Measurements from ENCODE around the gene GPR12.
"Not testable (repeated sequence)": the region's sequence is repeated elsewhere in the genome, so short reads cannot be mapped to it uniquely, and the experiment has no call there.

Gene GPR12

DNA sequence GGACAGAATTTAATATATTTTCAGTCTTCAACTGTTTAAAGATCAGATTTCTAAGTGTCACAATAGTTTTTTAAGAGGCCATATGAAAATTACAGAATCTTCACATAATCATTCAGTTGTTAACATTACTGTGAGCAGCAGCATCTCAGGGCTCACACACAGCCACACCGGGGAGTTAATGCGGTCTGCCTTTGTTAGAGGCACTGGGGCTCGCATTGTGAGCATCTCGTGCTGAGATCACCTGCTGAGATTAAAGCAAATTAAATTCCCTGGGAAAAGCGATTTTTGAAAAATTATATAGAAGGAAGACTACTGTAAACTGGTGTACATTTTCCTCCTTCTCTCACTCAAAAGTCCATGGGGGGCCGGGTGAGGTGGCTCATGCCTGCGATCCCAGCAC lies 16.6 kb downstream of the GPR12 start:
- H3K4me1 ChIP-seq (ENCODE audit: control insufficient read depth, insufficient read depth, low read length), result peaks cover 17% of the 10 kb centered on the region
- H3K9ac ChIP-seq (ENCODE audit: low read depth, low read length), result no peak overlapping the region
- H3K4me3 ChIP-seq (ENCODE audit: low read depth, low read length), result no peak overlapping the region
- H3K9me3 ChIP-seq (ENCODE audit: control insufficient read depth, insufficient read depth, low read length), result no peaks in the 10 kb centered on the region
- no peak overlapping the region for H3K27ac ChIP-seq (ENCODE audit: low read depth, low read length)
- no peaks in the 10 kb centered on the region for H3K36me3 ChIP-seq (ENCODE audit: control insufficient read depth, insufficient read depth, low read length)
- peaks cover 33% of the 10 kb centered on the region for H3K27me3 ChIP-seq (ENCODE audit: control insufficient read depth, insufficient read depth, low read length)

DNA sequence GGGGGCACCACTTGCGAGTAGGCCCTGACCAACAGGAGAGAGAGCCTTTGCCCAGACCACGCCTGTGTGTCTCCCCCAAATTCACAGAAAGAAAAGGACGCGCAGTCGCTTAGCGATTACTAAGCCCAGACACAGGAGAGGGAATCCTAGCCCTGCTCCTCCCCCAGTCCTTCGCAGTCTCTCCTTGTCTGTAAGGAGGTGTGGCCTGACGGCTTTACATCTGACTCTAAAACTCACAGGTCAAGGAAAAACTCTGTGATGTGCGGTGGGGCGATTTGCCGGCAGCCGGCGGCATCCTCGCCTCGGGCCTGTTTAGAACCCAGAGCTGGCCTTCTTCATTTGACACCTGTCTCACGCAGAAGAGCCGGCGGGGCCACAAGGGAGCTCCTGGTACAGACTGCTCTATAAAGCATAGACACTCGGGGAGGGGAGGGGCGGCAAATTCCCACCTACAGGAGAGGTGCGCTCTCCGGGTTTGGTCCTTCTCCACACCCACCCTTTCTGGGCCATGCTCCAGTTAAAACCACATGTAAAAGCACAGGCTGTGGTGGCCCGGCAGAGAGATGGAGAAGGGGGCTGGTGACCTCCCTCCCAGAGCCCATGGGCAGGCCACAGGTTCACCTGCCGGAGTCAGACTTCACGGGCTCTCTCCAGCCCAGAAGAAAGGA lies 17.8 kb downstream of the GPR12 start:
- Histone ChIP-seq H3K9ac (ENCODE audit: low read depth, low read length) (no peak overlapping the region), H3K36me3 (ENCODE audit: control insufficient read depth, insufficient read depth, low read length) (no peaks in the 10 kb centered on the region), H3K4me1 (ENCODE audit: control insufficient read depth, insufficient read depth, low read length) (peaks cover 17% of the 10 kb centered on the region), H3K4me3 (ENCODE audit: low read depth, low read length) (peak overlapping the region; percentile 25; the same call in 1 of the 2 replicates), H3K27me3 (ENCODE audit: control insufficient read depth, insufficient read depth, low read length) (peaks cover 33% of the 10 kb centered on the region), H3K9me3 (ENCODE audit: control insufficient read depth, insufficient read depth, low read length) (no peaks in the 10 kb centered on the region; the same call in 1 of the 2 replicates), H3K27ac (ENCODE audit: low read depth, low read length) (no peak overlapping the region)

- H3K4me3 ChIP-seq (ENCODE audit: low read depth, low read length), result no peak overlapping the region
- H3K27me3 ChIP-seq (ENCODE audit: control insufficient read depth, insufficient read depth, low read length), result no peaks in the 10 kb centered on the region
- no peak overlapping the region for H3K27ac ChIP-seq (ENCODE audit: low read depth, low read length)
- no peaks in the 10 kb centered on the region for H3K4me1 ChIP-seq (ENCODE audit: control insufficient read depth, insufficient read depth, low read length)
- H3K9me3 ChIP-seq (ENCODE audit: control insufficient read depth, insufficient read depth, low read length), result no peaks in the 10 kb centered on the region; the same call in 1 of the 2 replicates
- H3K9ac ChIP-seq (ENCODE audit: low read depth, low read length), result no peak overlapping the region
- H3K36me3 ChIP-seq (ENCODE audit: control insufficient read depth, insufficient read depth, low read length), result no peaks in the 10 kb centered on the region
Measured at GRCh38 chr13:26735677-26736076, 24.9 kb downstream of the GPR12 start.

- H3K9ac ChIP-seq (ENCODE audit: low read depth, low read length), result no peak overlapping the region
- no peaks in the 10 kb centered on the region for H3K36me3 ChIP-seq (ENCODE audit: control insufficient read depth, insufficient read depth, low read length)
- H3K4me3 ChIP-seq (ENCODE audit: low read depth, low read length), result no peak overlapping the region
- H3K9me3 ChIP-seq (ENCODE audit: control insufficient read depth, insufficient read depth, low read length), result no peaks in the 10 kb centered on the region; the same call in 1 of the 2 replicates
- H3K4me1 ChIP-seq (ENCODE audit: control insufficient read depth, insufficient read depth, low read length), result no peaks in the 10 kb centered on the region
- no peaks in the 10 kb centered on the region for H3K27me3 ChIP-seq (ENCODE audit: control insufficient read depth, insufficient read depth, low read length)
- no peak overlapping the region for H3K27ac ChIP-seq (ENCODE audit: low read depth, low read length)
Measured at GRCh38 chr13:26727633-26728032, 33.0 kb downstream of the GPR12 start.

- Histone ChIP-seq H3K9ac (ENCODE audit: low read depth, low read length) (no peak overlapping the region), H3K9me3 (ENCODE audit: control insufficient read depth, insufficient read depth, low read length) (no peaks in the 10 kb centered on the region; the same call in 1 of the 2 replicates), H3K27me3 (ENCODE audit: control insufficient read depth, insufficient read depth, low read length) (no peaks in the 10 kb centered on the region), H3K4me1 (ENCODE audit: control insufficient read depth, insufficient read depth, low read length) (no peaks in the 10 kb centered on the region), H3K27ac (ENCODE audit: low read depth, low read length) (no peak overlapping the region), H3K4me3 (ENCODE audit: low read depth, low read length) (no peak overlapping the region), H3K36me3 (ENCODE audit: control insufficient read depth, insufficient read depth, low read length) (no peaks in the 10 kb centered on the region)
Measured at GRCh38 chr13:26727122-26727521, 33.5 kb downstream of the GPR12 start.

DNA sequence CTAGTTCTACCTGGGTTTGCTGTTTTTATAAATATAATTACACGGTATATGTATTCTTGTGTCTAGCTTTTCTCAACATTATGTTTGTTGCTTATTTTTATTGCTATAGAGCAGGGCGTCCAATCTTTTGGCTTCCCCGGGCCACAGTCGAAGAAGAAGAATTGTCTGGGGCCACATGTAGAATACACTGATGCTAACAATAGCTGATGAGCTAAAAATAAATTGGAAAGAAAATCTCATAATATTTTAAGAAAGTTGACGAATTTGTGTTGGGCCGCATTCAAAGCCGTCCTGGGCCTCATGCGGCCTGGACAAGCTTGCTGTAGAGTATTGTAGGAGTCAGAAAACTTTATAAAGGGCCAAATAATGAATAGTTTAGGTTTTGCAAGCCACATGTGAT lies 33.9 kb downstream of the GPR12 start:
- Histone ChIP-seq H3K9ac (ENCODE audit: low read depth, low read length) (no peak overlapping the region), H3K9me3 (ENCODE audit: control insufficient read depth, insufficient read depth, low read length) (no peaks in the 10 kb centered on the region; the same call in 1 of the 2 replicates), H3K27me3 (ENCODE audit: control insufficient read depth, insufficient read depth, low read length) (no peaks in the 10 kb centered on the region), H3K4me3 (ENCODE audit: low read depth, low read length) (no peak overlapping the region), H3K27ac (ENCODE audit: low read depth, low read length) (no peak overlapping the region), H3K4me1 (ENCODE audit: control insufficient read depth, insufficient read depth, low read length) (no peaks in the 10 kb centered on the region), H3K36me3 (ENCODE audit: control insufficient read depth, insufficient read depth, low read length) (no peaks in the 10 kb centered on the region)

- not testable (repeated sequence) for H3K27ac ChIP-seq (ENCODE audit: low read depth, low read length); H3K9ac ChIP-seq (ENCODE audit: low read depth, low read length); H3K9me3 ChIP-seq (ENCODE audit: control insufficient read depth, insufficient read depth, low read length); H3K36me3 ChIP-seq (ENCODE audit: control insufficient read depth, insufficient read depth, low read length); H3K27me3 ChIP-seq (ENCODE audit: control insufficient read depth, insufficient read depth, low read length); H3K4me3 ChIP-seq (ENCODE audit: low read depth, low read length); H3K4me1 ChIP-seq (ENCODE audit: control insufficient read depth, insufficient read depth, low read length)
Measured at GRCh38 chr13:26723620-26724019, 37.0 kb downstream of the GPR12 start.

- Histone ChIP-seq H3K27ac (ENCODE audit: low read depth, low read length) (no peak overlapping the region), H3K4me1 (ENCODE audit: control insufficient read depth, insufficient read depth, low read length) (no peaks in the 10 kb centered on the region), H3K9me3 (ENCODE audit: control insufficient read depth, insufficient read depth, low read length) (no peaks in the 10 kb centered on the region; the same call in 1 of the 2 replicates), H3K9ac (ENCODE audit: low read depth, low read length) (no peak overlapping the region), H3K27me3 (ENCODE audit: control insufficient read depth, insufficient read depth, low read length) (no peaks in the 10 kb centered on the region), H3K36me3 (ENCODE audit: control insufficient read depth, insufficient read depth, low read length) (no peaks in the 10 kb centered on the region), H3K4me3 (ENCODE audit: low read depth, low read length) (no peak overlapping the region)
Measured at GRCh38 chr13:26722321-26722720, 38.3 kb downstream of the GPR12 start.

DNA sequence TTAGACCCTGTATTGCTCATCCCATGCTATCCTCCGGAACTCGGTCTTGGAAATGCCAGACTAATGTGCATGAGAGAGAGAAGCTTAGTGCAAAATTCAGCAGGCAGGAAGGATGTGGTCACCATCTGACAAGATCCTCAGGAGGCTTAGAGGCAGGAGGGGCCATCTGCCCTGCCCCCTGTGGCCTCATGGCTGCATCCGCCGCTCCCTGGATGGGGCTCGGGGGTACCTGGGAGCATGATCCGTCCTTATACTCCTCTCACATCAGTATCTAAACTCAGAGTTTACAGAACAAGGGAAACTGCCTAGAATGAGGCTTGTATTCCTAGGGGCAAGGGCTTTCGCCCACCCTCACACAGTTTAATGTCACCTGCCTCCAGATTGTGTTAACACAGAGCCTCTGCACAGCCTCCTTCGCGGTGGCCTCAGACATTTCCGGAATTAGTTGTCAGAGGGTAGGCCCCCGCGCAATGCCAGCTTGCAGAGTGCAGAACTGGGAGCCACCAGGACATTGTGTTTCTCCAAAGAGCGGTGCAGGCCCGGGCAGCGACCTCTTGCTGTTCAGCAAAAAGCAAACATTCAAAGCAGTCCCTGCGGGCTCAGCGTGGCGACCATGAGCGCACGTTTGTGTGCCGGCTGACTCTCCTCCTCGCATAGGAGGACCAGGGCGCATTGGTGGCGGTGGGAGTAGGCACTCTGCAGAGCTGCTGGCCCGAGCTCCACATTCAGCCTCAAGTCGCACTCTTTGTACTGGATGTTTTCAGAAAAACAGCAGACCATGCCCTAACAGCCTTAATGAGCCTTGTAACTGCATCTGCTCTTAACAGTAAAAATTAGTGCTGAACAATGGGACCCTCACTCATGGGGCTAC lies 39.1 kb downstream of the GPR12 start:
- Histone ChIP-seq H3K4me3 (ENCODE audit: low read depth, low read length) (no peak overlapping the region), H3K27me3 (ENCODE audit: control insufficient read depth, insufficient read depth, low read length) (no peaks in the 10 kb centered on the region), H3K4me1 (ENCODE audit: control insufficient read depth, insufficient read depth, low read length) (no peaks in the 10 kb centered on the region), H3K36me3 (ENCODE audit: control insufficient read depth, insufficient read depth, low read length) (no peaks in the 10 kb centered on the region), H3K27ac (ENCODE audit: low read depth, low read length) (no peak overlapping the region), H3K9ac (ENCODE audit: low read depth, low read length) (no peak overlapping the region), H3K9me3 (ENCODE audit: control insufficient read depth, insufficient read depth, low read length) (no peaks in the 10 kb centered on the region; the same call in 1 of the 2 replicates)

DNA sequence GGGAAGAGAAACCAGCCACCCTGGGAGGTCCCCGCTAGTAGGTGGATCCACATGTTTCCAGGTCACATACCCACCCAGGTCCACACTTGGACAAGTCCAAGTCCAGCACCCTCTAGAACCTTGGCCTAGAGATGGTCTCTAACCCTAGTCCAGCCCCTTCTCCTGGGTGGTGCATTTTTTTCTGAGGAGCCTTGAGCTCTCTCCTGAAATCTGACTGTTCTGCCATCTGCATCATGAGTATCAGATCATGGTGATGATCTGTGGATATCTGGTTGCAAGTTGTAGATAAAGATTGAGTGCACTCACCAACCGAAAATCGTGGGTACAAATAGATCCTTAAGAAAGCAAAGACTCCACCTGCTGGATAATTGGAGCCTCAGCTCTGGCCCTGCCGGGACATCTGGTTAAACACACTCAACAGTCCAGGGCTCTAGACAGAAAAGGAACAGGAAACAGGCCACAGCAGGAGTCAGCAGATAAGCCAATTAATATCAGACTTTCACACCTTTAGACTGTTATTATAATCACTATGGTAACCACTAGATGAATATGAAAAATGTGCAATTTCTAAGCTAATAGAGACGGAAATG lies 41.1 kb downstream of the GPR12 start:
- Histone ChIP-seq H3K27ac (ENCODE audit: low read depth, low read length) (no peak overlapping the region), H3K4me3 (ENCODE audit: low read depth, low read length) (no peak overlapping the region), H3K36me3 (ENCODE audit: control insufficient read depth, insufficient read depth, low read length) (no peaks in the 10 kb centered on the region), H3K9ac (ENCODE audit: low read depth, low read length) (no peak overlapping the region), H3K9me3 (ENCODE audit: control insufficient read depth, insufficient read depth, low read length) (no peaks in the 10 kb centered on the region; the same call in 1 of the 2 replicates), H3K4me1 (ENCODE audit: control insufficient read depth, insufficient read depth, low read length) (no peaks in the 10 kb centered on the region), H3K27me3 (ENCODE audit: control insufficient read depth, insufficient read depth, low read length) (no peaks in the 10 kb centered on the region)

- no peaks in the 10 kb centered on the region for H3K4me1 ChIP-seq (ENCODE audit: control insufficient read depth, insufficient read depth, low read length)
Measured at GRCh38 chr13:26718872-26719271, 41.7 kb downstream of the GPR12 start.

More at GRCh38 chr13:26718872-26719271, 41.7 kb downstream of the GPR12 start:
- no peak overlapping the region for H3K4me3 ChIP-seq (ENCODE audit: low read depth, low read length)
- no peaks in the 10 kb centered on the region; the same call in 1 of the 2 replicates for H3K9me3 ChIP-seq (ENCODE audit: control insufficient read depth, insufficient read depth, low read length)
- no peaks in the 10 kb centered on the region for H3K36me3 ChIP-seq (ENCODE audit: control insufficient read depth, insufficient read depth, low read length)
- H3K27me3 ChIP-seq (ENCODE audit: control insufficient read depth, insufficient read depth, low read length), result no peaks in the 10 kb centered on the region
- H3K9ac ChIP-seq (ENCODE audit: low read depth, low read length), result no peak overlapping the region
- no peak overlapping the region for H3K27ac ChIP-seq (ENCODE audit: low read depth, low read length)

All from HUES48 (cell line).